Mucosa of descending colon (tissue), 3 donors: ENCODE measurements around the gene CTNNBIP1. TPM values are rescaled to one million over a fixed set of nuclear protein-coding genes. Genes with fewer than 3 reads are reported as not detected.

ENCODE experiments used
- ATAC-seq: fragments of 200-7000 bp; cut with Tn5 transposase; one replicate; pipeline ENCODE4 v1.9.1; 2020; ENCODE audit warnings: mild to moderate bottlenecking, moderate library complexity
- DNase-seq, 3 donors: peaks; one replicate each; pipeline ENCODE4 v3.0.0-alpha.2; 2020
- H3K36me3 ChIP-seq: fragments of 200-600 bp; one replicate; pipeline ENCODE4 v1.8.0; 2021; ENCODE audit warnings: low read depth, mild to moderate bottlenecking
- H3K4me1 ChIP-seq: fragments of 200-600 bp; one replicate; pipeline ENCODE4 v1.8.0; 2021; ENCODE audit warnings: low read depth, mild to moderate bottlenecking
- H3K4me3 ChIP-seq: fragments of 200-600 bp; one replicate; pipeline ENCODE4 v1.8.0; 2021; ENCODE audit warnings: mild to moderate bottlenecking
- H3K9me3 ChIP-seq: fragments of 200-600 bp; one replicate; pipeline ENCODE4 v1.8.0; 2021; ENCODE audit warnings: mild to moderate bottlenecking
- CTCF ChIP-seq: fragments of 200-600 bp; IDR thresholded peaks from one replicate; pipeline ENCODE4 v1.8.0; 2022; ENCODE audit warnings: antibody characterized with exemption, mild to moderate bottlenecking
- intact Hi-C, 2 donors: fragments of 100-400 bp; cut with DNase I in 1 of 2; cut with micrococcal nuclease in 1 of 2; formaldehyde crosslinking; loops; one replicate each; pipeline versions ENCODE4 v1.11.0 to v1.11.1; 2022; cut with DNase I, micrococcal nuclease
- total RNA-seq, 3 donors: library from RNA; stranded (reverse); fragmentation: NEBNext Ultra II Directional in 2 of 3; extraction: Animal tissue kit (Norgen Biotek cat#: 25700) in 2 of 3; gene quantifications; one replicate each; pipeline versions ENCODE4 v1.2.1 to v1.2.4, GENCODE V29; 2021 to 2023
- donor health status: DM: no; HTN: no; CAD: no; lungs with moderate emphysema.
- donor health status: DM: no; HTN: no; CAD: no.
- donor health status: DM: no; HTN: yes; CAD: no.

CTNNBIP1 gene
- total RNA-seq, 3 donors from 2014 or later, result 20.0 to 24.4 (median 23.3) TPM

- ATAC-seq (peak; percentile 78), DNase-seq (peak; percentile 67 to 85 (median 79))
- H3K4me1 ChIP-seq, result peaks cover 24% of the 10 kb centered on the region
- intact Hi-C loops, result no loop called here
- no peak overlapping the region for H3K4me3 ChIP-seq
- H3K36me3 ChIP-seq, result no peaks in the 10 kb centered on the region
- no peak for TF ChIP-seq CTCF
- H3K9me3 ChIP-seq, result no peaks in the 10 kb centered on the region
These were observed 67.1 kb downstream of the CTNNBIP1 start for GRCh38 chr1:9842781-9843575.

- TF ChIP-seq CTCF, result no peak
- ATAC-seq (no peak), DNase-seq (peak in 2 of 3 donors; percentile 35 to 53)
- Histone ChIP-seq H3K4me3 (no peak overlapping the region), H3K4me1 (peaks cover 24% of the 10 kb centered on the region), H3K36me3 (no peaks in the 10 kb centered on the region), H3K9me3 (no peaks in the 10 kb centered on the region)
- intact Hi-C loops, result no loop called here
These were observed 67.9 kb downstream of the CTNNBIP1 start for GRCh38 chr1:9842073-9842711.

GRCh38 chr1:9841460-9841859 is 68.6 kb downstream of the CTNNBIP1 start:
- no peaks in the 10 kb centered on the region for H3K9me3 ChIP-seq
- intact Hi-C loops, result no loop called here
- ATAC-seq (no peak), DNase-seq (peak in 2 of 3 donors; percentile 18 to 19)
- H3K4me3 ChIP-seq, result no peak overlapping the region
- peaks cover 24% of the 10 kb centered on the region for H3K4me1 ChIP-seq
- TF ChIP-seq CTCF, result no peak
- no peaks in the 10 kb centered on the region for H3K36me3 ChIP-seq

- Histone ChIP-seq H3K4me1 (peaks cover 32% of the 10 kb centered on the region), H3K9me3 (no peaks in the 10 kb centered on the region), H3K36me3 (no peaks in the 10 kb centered on the region), H3K4me3 (no peak overlapping the region)
- DNase-seq (peak in 2 of 3 donors; percentile 7 to 16), ATAC-seq (no peak)
- intact Hi-C loops, result no loop called here
- TF ChIP-seq CTCF, result no peak
These were observed 69.9 kb downstream of the CTNNBIP1 start for GRCh38 chr1:9840176-9840575.

- no peaks in the 10 kb centered on the region for H3K36me3 ChIP-seq
- H3K4me3 ChIP-seq, result no peak overlapping the region
- no peak for TF ChIP-seq CTCF
- ATAC-seq (no peak), DNase-seq (peak in 2 of 3 donors; percentile 29 to 39)
- no peaks in the 10 kb centered on the region for H3K9me3 ChIP-seq
- intact Hi-C loops, result no loop called here
- H3K4me1 ChIP-seq, result peaks cover 32% of the 10 kb centered on the region
These were observed 71.1 kb downstream of the CTNNBIP1 start for GRCh38 chr1:9838946-9839345.
